Renal pelvis (tissue), 12 donors: ENCODE results near the gene GNG7. TPM values are rescaled to one million over a fixed set of nuclear protein-coding genes. Genes with fewer than 3 reads are reported as not detected.

ENCODE experiments used
- DNase-seq: peaks from one replicate; pipeline ENCODE4 v3.0.0-alpha.2; 2013
- long read RNA-seq, 16 experiments: transcript quantifications; one replicate each; lab custom pipeline, GENCODE V29; 2026
- polyA plus RNA-seq, 3 donors: library from polyadenylated mRNA; unstranded; fragments of 120-200 nt; gene quantifications; one replicate each; pipeline ENCODE4 v1.2.1, GENCODE V29; 2013; ENCODE audit not compliant: insufficient read length in 3 of 3

Gene GNG7
- 1 to 10 TPM; 6.5 to 7.3 (median 6.8) TPM for polyA plus RNA-seq
- long read RNA-seq, donor 1, full-length matches to known transcripts = 3 of 3 reads
- long read RNA-seq, donor 1, partial matches to known transcripts = 0 of 3 reads
- long read RNA-seq, donor 1, other reads (novel, unspliced or antisense) = 0 of 3 reads
- long read RNA-seq, donor 2, full-length matches to known transcripts = 8 of 8 reads
- long read RNA-seq, donor 2, partial matches to known transcripts = 0 of 8 reads
- long read RNA-seq, donor 2, other reads (novel, unspliced or antisense) = 0 of 8 reads
- long read RNA-seq, donor 3, full-length matches to known transcripts = 3 of 3 reads
- long read RNA-seq, donor 3, partial matches to known transcripts = 0 of 3 reads
- long read RNA-seq, donor 3, other reads (novel, unspliced or antisense) = 0 of 3 reads
- long read RNA-seq, donor 4, full-length matches to known transcripts = 2 of 2 reads
- long read RNA-seq, donor 4, partial matches to known transcripts = 0 of 2 reads
- long read RNA-seq, donor 4, other reads (novel, unspliced or antisense) = 0 of 2 reads
- long read RNA-seq, donor 5, full-length matches to known transcripts = 5 of 5 reads
- long read RNA-seq, donor 5, partial matches to known transcripts = 0 of 5 reads
- long read RNA-seq, donor 5, other reads (novel, unspliced or antisense) = 0 of 5 reads
- long read RNA-seq, donor 6, full-length matches to known transcripts = 5 of 5 reads
- long read RNA-seq, donor 6, partial matches to known transcripts = 0 of 5 reads
- long read RNA-seq, donor 6, other reads (novel, unspliced or antisense) = 0 of 5 reads
- long read RNA-seq, donor 7, full-length matches to known transcripts = 10 of 10 reads
- long read RNA-seq, donor 7, partial matches to known transcripts = 0 of 10 reads
- long read RNA-seq, donor 7, other reads (novel, unspliced or antisense) = 0 of 10 reads
- long read RNA-seq, donor 8, full-length matches to known transcripts = 2 of 2 reads
- long read RNA-seq, donor 8, partial matches to known transcripts = 0 of 2 reads
- long read RNA-seq, donor 8, other reads (novel, unspliced or antisense) = 0 of 2 reads
- long read RNA-seq, donor 9, full-length matches to known transcripts = 7 of 7 reads
- long read RNA-seq, donor 9, partial matches to known transcripts = 0 of 7 reads
- long read RNA-seq, donor 9, other reads (novel, unspliced or antisense) = 0 of 7 reads
- long read RNA-seq, donor 10, full-length matches to known transcripts = 4 of 4 reads
- long read RNA-seq, donor 10, partial matches to known transcripts = 0 of 4 reads
- long read RNA-seq, donor 10, other reads (novel, unspliced or antisense) = 0 of 4 reads
- long read RNA-seq, donor 11, full-length matches to known transcripts = 2 of 2 reads
- long read RNA-seq, donor 11, partial matches to known transcripts = 0 of 2 reads
- long read RNA-seq, donor 11, other reads (novel, unspliced or antisense) = 0 of 2 reads
- long read RNA-seq, donor 12, full-length matches to known transcripts = 10 of 10 reads
- long read RNA-seq, donor 12, partial matches to known transcripts = 0 of 10 reads
- long read RNA-seq, donor 12, other reads (novel, unspliced or antisense) = 0 of 10 reads
- long read RNA-seq, donor 13, full-length matches to known transcripts = 4 of 4 reads
- long read RNA-seq, donor 13, partial matches to known transcripts = 0 of 4 reads
- long read RNA-seq, donor 13, other reads (novel, unspliced or antisense) = 0 of 4 reads
- long read RNA-seq, donor 14 = 0 reads
- long read RNA-seq, donor 15 = 0 reads
- long read RNA-seq, donor 16, full-length matches to known transcripts = 2 of 2 reads
- long read RNA-seq, donor 16, partial matches to known transcripts = 0 of 2 reads
- long read RNA-seq, donor 16, other reads (novel, unspliced or antisense) = 0 of 2 reads

- peak; percentile 93 for DNase-seq
These were observed at the start of gene GNG7 for GRCh38 chr19:2702170-2703076. TSS of gene GNG7 (minus strand) at chr19:2702694. CDS start at chr19:2520688, 182,006 bp downstream.

- DNase-seq = no peak
These were observed 48.9 kb upstream of the GNG7 start for GRCh38 chr19:2751438-2751830.

GRCh38 chr19:2750808-2751437 is 48.4 kb upstream of the GNG7 start:
- DNase-seq = no peak

DNA sequence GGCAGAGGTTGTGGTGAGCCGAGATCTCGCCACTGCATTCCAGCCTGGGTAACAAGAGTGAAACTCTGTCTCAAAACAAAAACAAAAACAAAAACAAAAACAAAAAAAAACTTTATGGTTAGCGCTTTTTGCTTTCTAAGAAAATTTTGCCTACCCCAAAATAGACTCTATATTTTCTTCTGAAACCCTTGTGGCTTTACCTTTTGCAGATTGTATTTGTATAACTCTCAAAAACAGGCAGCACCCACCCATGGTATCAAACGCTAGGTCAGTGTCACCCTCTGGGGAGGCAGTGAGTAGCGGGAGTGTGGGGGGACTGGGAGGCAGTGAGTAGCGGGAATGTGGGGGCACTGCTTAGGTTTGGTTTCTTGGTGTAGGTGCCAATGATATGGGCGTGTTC is 44.9 kb upstream of the GNG7 start:
- no peak for DNase-seq

- DNase-seq = no peak
These were observed 41.6 kb upstream of the GNG7 start for GRCh38 chr19:2744113-2744512.

DNA sequence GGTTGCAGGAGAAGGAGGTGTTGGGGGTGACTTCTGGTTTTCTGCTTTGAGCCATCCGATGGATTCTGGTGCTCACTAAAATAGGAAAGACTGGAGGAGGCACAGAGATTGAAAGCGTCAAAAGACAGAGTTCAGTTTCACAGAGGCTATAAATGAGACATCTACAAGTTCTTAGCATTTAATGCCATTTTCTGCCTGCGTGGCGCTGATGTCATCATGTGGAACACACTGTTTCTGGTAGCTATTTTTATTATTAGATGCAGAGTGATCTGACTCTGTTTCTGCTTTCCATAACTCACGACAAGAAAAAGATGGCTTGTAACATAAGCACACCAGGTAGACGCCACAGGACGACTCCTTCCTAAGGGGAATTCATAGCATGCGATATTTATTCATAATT is 40.6 kb upstream of the GNG7 start:
- no peak for DNase-seq

DNA sequence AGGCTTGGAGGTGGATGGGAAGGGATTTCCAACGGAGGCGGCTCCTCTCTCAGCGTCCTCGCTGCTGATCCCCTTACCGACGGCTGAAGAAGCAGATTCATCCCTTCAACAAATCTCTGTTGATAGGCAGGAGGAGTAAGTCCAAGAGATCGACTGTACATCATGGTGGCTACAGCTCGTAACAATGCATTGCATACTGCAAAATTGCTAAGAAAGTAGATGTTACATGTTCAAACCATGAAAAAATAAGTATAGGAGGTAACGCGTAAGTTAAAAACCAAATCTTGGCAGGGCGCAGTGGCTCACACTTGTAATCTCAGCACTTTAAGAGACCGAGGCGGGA is 37.8 kb upstream of the GNG7 start:
- DNase-seq = no peak

DNA sequence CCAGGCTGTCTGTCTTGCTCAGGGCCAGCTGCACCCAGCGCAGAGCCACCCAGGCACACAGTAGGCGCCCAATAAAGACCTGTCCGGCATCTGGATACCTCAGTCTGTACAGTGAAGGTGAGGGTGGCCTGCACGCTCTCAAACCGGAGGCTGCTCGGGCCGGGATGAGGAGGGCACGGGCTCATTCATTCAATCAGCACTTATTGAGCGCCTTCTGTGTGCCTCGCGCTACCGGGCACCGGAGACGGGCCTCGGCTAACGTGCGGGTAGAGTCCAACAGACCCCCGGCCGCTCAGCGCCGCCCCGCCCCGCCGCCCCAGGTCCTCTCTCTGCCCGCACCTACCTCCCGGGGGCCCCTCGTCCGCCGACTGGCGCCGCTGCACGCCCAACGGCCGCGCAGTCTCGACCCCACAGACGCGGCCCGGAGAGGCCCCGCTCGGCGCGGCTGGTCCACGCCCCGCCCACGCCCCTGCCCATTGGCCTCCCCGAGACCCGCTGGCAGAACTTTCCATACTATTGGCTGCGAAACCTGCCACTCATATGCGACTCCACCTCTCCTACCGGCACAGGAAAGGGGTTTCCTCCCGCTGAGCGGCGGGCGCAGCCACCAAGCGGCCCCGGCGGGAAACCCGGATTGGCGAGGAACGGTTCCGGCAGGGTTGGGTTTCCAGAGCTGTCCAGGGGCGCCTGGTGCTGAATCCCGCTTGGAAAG is 37.3 kb upstream of the GNG7 start, which contains the start of gene SLC39A3:
Gene SLC39A3, minus strand, starts transcription at position 416 of the 712 bp plus-strand sequence. CDS start 2,760 bp downstream, outside the sequence.
- peak; percentile 99 for DNase-seq

DNA sequence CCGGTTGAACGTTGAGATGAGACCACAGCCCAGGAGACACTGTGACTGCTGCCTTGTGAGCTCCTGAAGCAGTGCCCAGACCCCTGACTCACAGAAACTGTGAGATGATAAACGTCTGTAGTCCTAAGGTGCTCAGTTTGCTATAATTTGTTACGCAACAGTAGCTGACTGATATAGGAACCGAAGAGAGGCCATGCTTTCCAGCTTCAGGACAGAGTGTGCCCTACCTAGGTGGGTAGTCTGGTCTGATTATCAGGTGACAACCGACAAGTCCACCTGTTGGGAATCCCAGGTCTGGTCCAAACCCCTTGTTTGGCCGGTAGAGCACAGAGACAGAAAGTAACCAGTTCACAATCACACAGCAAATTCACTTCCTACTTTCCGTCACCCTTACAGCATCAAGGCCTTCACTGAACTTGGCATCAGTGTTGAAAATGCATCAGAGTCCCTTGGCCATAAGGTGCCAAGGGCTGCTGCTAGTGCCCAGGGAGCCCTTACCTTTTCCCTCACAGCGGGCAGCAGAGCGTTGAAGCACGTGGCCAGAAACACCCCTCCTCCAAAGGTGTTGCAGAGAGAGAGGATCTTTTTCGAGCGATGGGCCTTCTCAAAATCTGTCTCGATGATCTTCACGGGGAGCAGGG is 34.2 kb upstream of the GNG7 start:
- no peak for DNase-seq

DNA sequence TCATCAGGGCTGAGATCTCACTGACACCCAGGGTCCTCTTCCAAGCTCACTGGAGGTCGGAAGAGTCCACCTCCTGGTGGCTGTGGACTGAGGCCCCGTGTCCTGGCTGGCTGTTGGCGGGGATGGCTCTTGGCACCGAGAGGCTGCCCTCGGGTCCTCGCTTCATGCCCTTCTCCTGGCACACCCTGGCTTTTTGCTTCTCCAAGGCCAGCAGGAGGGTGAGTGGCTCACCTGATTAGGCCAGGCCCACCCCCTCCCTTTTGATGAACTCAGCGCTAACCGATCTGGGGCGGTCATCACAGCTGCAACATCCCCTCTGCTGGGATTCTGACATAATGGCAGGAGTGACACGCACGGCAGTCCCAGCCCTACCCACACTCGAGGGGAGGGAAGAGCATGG is 32.9 kb upstream of the GNG7 start:
- no peak for DNase-seq

DNA sequence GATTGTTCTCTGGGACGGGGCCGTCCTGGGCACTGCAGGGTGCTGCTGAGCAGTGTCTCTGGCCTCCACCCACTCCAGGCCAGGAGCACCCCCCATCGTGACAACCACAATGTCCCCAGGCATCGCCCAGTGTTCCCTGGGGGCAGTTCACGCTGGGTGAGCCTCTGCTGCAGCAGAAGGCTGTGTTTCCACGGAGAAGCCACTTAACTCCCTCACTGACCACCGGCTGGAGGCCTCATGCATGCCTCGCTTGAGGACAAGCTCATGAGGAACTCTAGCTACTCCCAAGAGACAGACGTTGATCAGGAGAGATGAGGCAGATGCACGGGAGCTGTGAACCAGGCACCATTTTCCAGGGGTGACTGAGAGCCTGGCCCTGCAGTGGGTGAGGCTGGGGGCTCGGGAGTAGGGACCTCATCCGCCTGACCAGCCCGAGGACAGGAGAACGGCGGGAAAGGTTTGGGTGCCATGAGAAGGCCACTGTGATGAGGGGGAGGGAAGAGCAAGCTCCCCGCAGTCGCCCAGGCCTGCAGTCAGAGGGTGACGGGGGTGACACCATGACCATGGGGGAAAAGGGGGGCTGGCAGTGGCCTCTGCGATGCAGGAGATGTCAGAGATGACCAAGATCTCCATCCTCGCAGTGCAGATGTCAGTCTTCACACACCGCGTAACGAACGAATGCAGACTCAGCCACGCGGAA is 32.2 kb upstream of the GNG7 start:
- DNase-seq = no peak

DNA sequence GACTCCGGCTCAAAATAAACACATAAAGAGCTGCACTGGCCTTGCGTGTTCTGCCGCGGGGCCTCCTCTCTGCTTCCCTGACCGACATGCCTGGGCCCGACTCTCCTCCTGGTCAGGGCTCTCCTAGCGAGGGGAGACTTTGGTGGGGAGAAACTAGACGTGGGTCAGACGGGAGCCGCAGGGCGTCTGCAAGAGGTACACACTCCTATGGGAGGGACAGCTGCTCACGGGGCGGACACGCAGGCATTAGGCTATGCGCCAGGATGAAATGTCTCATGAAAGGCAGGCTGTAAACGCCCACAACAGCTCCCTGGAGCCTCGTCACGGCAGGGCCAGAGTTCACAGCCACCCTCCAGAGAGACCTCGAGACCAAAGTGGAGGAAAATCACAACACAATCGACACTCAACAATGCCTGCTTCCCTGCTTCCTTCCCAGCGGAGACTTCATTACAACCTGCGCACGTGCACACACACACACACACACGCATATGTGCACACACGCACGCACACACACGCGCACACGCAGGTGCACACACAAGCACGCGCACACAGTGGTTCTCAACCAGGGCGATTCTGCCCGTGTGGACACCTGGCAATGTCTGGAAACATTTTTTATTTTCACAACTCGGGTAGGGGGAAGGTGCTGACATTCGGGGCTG is 31.6 kb upstream of the GNG7 start:
- DNase-seq = no peak

DNA sequence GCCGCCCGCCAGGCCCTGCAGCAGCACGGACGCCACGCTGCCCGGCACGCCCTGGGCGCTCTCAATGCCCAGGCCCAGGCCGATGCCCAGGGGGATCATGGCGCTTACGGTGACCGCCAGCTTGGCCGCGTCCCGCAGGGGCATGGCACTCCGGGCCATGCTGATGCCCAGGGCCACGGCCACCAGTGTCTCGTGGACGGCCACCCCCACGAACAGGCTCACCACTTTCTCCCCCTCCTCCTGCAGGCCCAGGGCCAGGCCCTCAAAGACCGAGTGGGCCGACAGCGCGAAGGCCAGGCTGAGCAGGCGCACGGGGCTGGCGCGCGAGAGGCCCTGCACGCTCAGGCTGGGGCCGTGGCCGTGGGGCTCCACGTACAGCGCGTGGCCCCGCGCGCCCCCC is 30.4 kb upstream of the GNG7 start:
- DNase-seq = no peak

- no peak for DNase-seq
These were observed 29.7 kb upstream of the GNG7 start for GRCh38 chr19:2732157-2732725.

- no peak for DNase-seq
These were observed 28.9 kb upstream of the GNG7 start for GRCh38 chr19:2731181-2731995.
